Calu3 (cell line): ENCODE data around the gene MTUS2. TPM values are rescaled to one million over a fixed set of nuclear protein-coding genes. Genes with fewer than 3 reads are reported as not detected.

Source experiments
- BruUV-seq: library from RNA; stranded (reverse); fragments of 400-500 nt; replicated peaks from 2 replicates; lab custom pipeline; 2021; lab: Mats Ljungman, UMichigan
- CTCF ChIA-PET: fragments of 300-600 bp; sonication (Branson Sonifier 250); formaldehyde crosslinking; loops from one replicate; lab custom pipeline; 2022; ENCODE audit warnings: antibody characterized with exemption; lab: Charles Lee
- DNase-seq: peaks from one replicate; pipeline ENCODE4 v3.0.0; 2022
- H3K27ac Mint-ChIP-seq: one replicate; pipeline ENCODE4 v1.8.0; 2022; ENCODE audit warnings: mixed read lengths; ENCODE audit not compliant: unreplicated experiment
- H3K27me3 Mint-ChIP-seq: one replicate; pipeline ENCODE4 v1.8.0; 2022; ENCODE audit warnings: mixed read lengths; ENCODE audit not compliant: unreplicated experiment
- H3K36me3 Mint-ChIP-seq: one replicate; pipeline ENCODE4 v1.8.0; 2022; ENCODE audit warnings: mild to moderate bottlenecking, moderate library complexity, mixed read lengths; ENCODE audit not compliant: insufficient read depth, unreplicated experiment
- H3K4me1 Mint-ChIP-seq: one replicate; pipeline ENCODE4 v1.8.0; 2022; ENCODE audit warnings: mild to moderate bottlenecking, low read depth, mixed read lengths; ENCODE audit not compliant: unreplicated experiment
- H3K4me3 Mint-ChIP-seq: one replicate; pipeline ENCODE4 v1.8.0; 2022; ENCODE audit warnings: mild to moderate bottlenecking, low read depth, moderate library complexity, mixed read lengths; ENCODE audit not compliant: unreplicated experiment
- H3K9me3 Mint-ChIP-seq: one replicate; pipeline ENCODE4 v1.8.0; 2022; ENCODE audit warnings: low read depth, mixed read lengths; ENCODE audit not compliant: unreplicated experiment
- CTCF ChIP-seq: fragments of 200-600 bp; IDR thresholded peaks from one replicate; pipeline ENCODE4 v1.8.0; 2022; ENCODE audit warnings: antibody characterized with exemption; ENCODE audit not compliant: unreplicated experiment
- intact Hi-C: fragments of 100-400 bp; cut with micrococcal nuclease; formaldehyde crosslinking; loops from one replicate; pipeline ENCODE4 v1.10.0; 2022; ENCODE audit not compliant: unreplicated experiment
- total RNA-seq: library from RNA; stranded (reverse); gene quantifications from 2 replicates; pipeline ENCODE4 v1.2.3, GENCODE V29; 2022

Gene MTUS2
- total RNA-seq, 1 experiment from 2014 or later: not detected

- DNase-seq: no peak
- H3K27me3 Mint-ChIP-seq: no peaks in the 10 kb centered on the region
- TF ChIP-seq CTCF: no peak
- intact Hi-C loops: no loop called here
- H3K4me1 Mint-ChIP-seq: peaks cover 21% of the 10 kb centered on the region
- H3K9me3 Mint-ChIP-seq: no peaks in the 10 kb centered on the region
- H3K4me3 Mint-ChIP-seq: no peak overlapping the region
- H3K27ac Mint-ChIP-seq: no peak overlapping the region
- CTCF ChIA-PET: interaction anchor here (0.5 to 0.7 kb wide), 3 partner anchors 46 to 1492 kb away, joined by 3 read pairs; no protein-coding TSS in a partner anchor
- peaks cover 31% of the 10 kb centered on the region for H3K36me3 Mint-ChIP-seq
- BruUV-seq: no TSS peak
Measured at GRCh38 chr13:29542381-29542780, 722.2 kb downstream of the MTUS2 start.

- no peak overlapping the region for H3K4me3 Mint-ChIP-seq
- intact Hi-C loops: no loop called here
- DNase-seq: peak; percentile 17
- CTCF ChIA-PET: interaction anchor here (0.7 kb wide), 1 partner anchor 166 kb away, joined by 3 read pairs; no protein-coding TSS in a partner anchor
- H3K27me3 Mint-ChIP-seq: no peaks in the 10 kb centered on the region
- H3K9me3 Mint-ChIP-seq: no peaks in the 10 kb centered on the region
- TF ChIP-seq CTCF: no peak
- no peak overlapping the region for H3K27ac Mint-ChIP-seq
- H3K4me1 Mint-ChIP-seq: peaks cover 33% of the 10 kb centered on the region
- no TSS peak for BruUV-seq
- H3K36me3 Mint-ChIP-seq: peaks cover 38% of the 10 kb centered on the region
Measured at GRCh38 chr13:29543230-29544215, 723.4 kb downstream of the MTUS2 start.

GRCh38 chr13:29545988-29546387, 725.8 kb downstream of the MTUS2 start:
- peaks cover 56% of the 10 kb centered on the region for H3K36me3 Mint-ChIP-seq
- no peak overlapping the region for H3K4me3 Mint-ChIP-seq
- peaks cover 37% of the 10 kb centered on the region for H3K4me1 Mint-ChIP-seq
- no peak for TF ChIP-seq CTCF
- no peaks in the 10 kb centered on the region for H3K9me3 Mint-ChIP-seq
- no peak overlapping the region for H3K27ac Mint-ChIP-seq
- BruUV-seq: no TSS peak
- DNase-seq: no peak
- intact Hi-C loops: loop anchor here (5.0 kb wide), 1 partner anchor 46 kb away; no protein-coding TSS in a partner anchor
- no peaks in the 10 kb centered on the region for H3K27me3 Mint-ChIP-seq
- CTCF ChIA-PET: no interaction called here

- no peak for DNase-seq
- no peaks in the 10 kb centered on the region for H3K9me3 Mint-ChIP-seq
- H3K4me1 Mint-ChIP-seq: peaks cover 34% of the 10 kb centered on the region
- BruUV-seq: no TSS peak
- CTCF ChIA-PET: no interaction called here
- peak overlapping the region; percentile 93 for H3K27ac Mint-ChIP-seq
- no peak for TF ChIP-seq CTCF
- intact Hi-C loops: loop anchor here (5.0 kb wide), 1 partner anchor 46 kb away; no protein-coding TSS in a partner anchor
- no peak overlapping the region for H3K4me3 Mint-ChIP-seq
- peaks cover 59% of the 10 kb centered on the region for H3K36me3 Mint-ChIP-seq
- no peaks in the 10 kb centered on the region for H3K27me3 Mint-ChIP-seq
Measured at GRCh38 chr13:29546662-29547061, 726.5 kb downstream of the MTUS2 start.
